A673 (cell line): ENCODE measurements around the gene DCUN1D3.
"Not testable (repeated sequence)": the region's sequence is repeated elsewhere in the genome, so short reads cannot be mapped to it uniquely, and the experiment has no call there.

Experiments used
- CTCF ChIP-seq: fragments of 300-800, 200-600 bp; sonication (generic); conservative IDR thresholded peaks from 2 replicates; pipeline ENCODE4 v1.5.1; 2017; ENCODE audit warnings: low read depth, mild to moderate bottlenecking, antibody characterized with exemption, low read length, moderate library complexity, mixed read lengths
- EZH2 ChIP-seq: fragments of 200-600 bp; sonication (generic); IDR thresholded peaks from 2 replicates; pipeline ENCODE4 v1.6.1; 2017; ENCODE audit warnings: borderline replicate concordance, low read depth, mild to moderate bottlenecking, mixed read lengths, antibody characterized with exemption, low read length; ENCODE audit not compliant: poor library complexity, severe bottlenecking

- TF ChIP-seq CTCF, EZH2: not testable (repeated sequence)
These were observed 45.4 kb upstream of the DCUN1D3 start for GRCh38 chr16:20945575-20945875.
